ENCODE results near the gene LRRC4C. TPM values are rescaled to one million over a fixed set of nuclear protein-coding genes. Genes with fewer than 3 reads are reported as not detected.

The LRRC4C gene
- total RNA-seq, 6 experiments from 2014 or later, result not detected

DNA sequence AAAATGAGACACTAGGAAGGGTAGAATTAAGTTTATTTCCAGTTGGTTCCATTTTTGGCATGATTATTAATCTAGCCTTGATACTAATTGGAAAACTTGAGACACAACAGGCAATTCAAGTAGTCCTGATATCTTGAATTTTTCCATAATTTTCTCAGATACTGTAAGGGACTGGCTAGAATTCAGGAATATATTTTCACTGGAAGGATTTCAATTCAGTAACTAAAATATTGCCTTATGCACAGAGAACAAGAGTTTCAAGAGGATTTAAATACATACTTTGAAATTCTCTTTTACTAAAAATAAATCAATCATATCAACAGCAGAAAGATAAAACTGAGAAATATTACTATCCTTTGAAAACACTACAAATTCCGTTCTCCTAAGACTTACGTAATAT is 632.9 kb downstream of the LRRC4C start:
- H3K4me1 Mint-ChIP-seq (ENCODE audit: low read depth), result no peaks in the 10 kb centered on the region
- no peak for DNase-seq
- H3K27ac Mint-ChIP-seq, result no peak overlapping the region
- no peaks in the 10 kb centered on the region for H3K27me3 Mint-ChIP-seq (ENCODE audit: insufficient read depth)
- TF ChIP-seq, protein P1, sequence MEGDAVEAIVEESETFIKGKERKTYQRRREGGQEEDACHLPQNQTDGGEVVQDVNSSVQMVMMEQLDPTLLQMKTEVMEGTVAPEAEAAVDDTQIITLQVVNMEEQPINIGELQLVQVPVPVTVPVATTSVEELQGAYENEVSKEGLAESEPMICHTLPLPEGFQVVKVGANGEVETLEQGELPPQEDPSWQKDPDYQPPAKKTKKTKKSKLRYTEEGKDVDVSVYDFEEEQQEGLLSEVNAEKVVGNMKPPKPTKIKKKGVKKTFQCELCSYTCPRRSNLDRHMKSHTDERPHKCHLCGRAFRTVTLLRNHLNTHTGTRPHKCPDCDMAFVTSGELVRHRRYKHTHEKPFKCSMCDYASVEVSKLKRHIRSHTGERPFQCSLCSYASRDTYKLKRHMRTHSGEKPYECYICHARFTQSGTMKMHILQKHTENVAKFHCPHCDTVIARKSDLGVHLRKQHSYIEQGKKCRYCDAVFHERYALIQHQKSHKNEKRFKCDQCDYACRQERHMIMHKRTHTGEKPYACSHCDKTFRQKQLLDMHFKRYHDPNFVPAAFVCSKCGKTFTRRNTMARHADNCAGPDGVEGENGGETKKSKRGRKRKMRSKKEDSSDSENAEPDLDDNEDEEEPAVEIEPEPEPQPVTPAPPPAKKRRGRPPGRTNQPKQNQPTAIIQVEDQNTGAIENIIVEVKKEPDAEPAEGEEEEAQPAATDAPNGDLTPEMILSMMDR (IDR thresholded peaks at IDR 0.05), result no peak
- H3K9me3 Mint-ChIP-seq, result peaks cover 21% of the 10 kb centered on the region
- H3K36me3 Mint-ChIP-seq (ENCODE audit: low read depth), result no peaks in the 10 kb centered on the region
- no peak overlapping the region for H3K4me3 Mint-ChIP-seq

DNA sequence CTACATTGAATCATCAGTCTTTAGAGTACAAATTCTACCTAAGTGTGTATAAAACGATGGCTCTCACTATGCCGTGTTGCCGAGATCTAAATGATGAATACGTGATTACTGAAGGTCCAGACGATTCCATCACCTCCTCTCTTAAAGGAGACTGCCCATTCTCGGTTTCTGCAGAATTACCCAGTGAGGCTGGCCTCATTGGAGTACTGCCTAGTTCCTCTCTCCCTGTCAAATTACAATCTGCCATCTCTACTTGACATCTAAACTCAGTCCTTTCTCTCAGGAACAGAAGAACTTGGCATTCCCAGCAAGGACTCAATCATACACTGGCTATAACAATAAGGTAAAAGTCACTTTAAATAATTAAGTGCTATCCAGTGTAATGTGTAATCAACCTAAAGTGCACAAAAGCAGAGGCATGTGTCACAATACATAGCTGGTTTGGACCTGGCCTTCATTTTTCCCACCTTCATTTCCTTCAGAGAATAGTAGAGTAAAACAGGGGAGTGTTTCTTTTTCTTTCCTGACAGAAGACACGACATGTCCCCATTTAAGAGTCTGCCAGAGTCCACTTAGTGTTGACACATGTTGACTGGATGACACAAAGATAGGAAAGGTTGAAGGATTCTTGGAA is 634.1 kb downstream of the LRRC4C start:
- Mint-ChIP-seq H3K4me3 (no peak overlapping the region), H3K27ac (no peak overlapping the region), H3K27me3 (ENCODE audit: insufficient read depth) (no peaks in the 10 kb centered on the region), H3K9me3 (peaks cover 17% of the 10 kb centered on the region), H3K36me3 (ENCODE audit: low read depth) (no peaks in the 10 kb centered on the region), H3K4me1 (ENCODE audit: low read depth) (no peaks in the 10 kb centered on the region)
- TF ChIP-seq, protein P1 (IDR thresholded peaks at IDR 0.05), result no peak
- DNase-seq, result no peak

DNA sequence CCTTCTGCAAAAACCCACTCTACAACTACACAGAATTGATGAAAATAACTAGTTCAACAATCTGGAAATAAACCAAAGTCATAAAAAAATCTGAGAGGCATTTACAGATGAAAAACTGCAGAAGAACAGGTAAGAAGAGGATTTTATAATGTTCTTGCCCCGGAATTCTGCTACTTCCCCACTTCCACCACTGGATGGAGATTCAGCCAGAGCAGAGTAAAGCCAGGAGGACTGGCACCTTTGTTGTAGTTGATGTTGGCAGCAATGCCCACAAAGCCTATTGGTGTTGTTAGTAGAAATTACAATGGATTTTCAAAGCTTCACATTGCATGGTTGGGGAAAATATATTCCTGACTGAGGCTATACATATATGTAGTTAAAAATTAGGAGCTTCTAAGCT is 640.2 kb downstream of the LRRC4C start:
- Mint-ChIP-seq H3K36me3 (ENCODE audit: low read depth) (no peaks in the 10 kb centered on the region), H3K27ac (no peak overlapping the region), H3K27me3 (ENCODE audit: insufficient read depth) (no peaks in the 10 kb centered on the region), H3K4me1 (ENCODE audit: low read depth) (no peaks in the 10 kb centered on the region), H3K4me3 (no peak overlapping the region), H3K9me3 (peaks cover 27% of the 10 kb centered on the region)
- TF ChIP-seq, protein P1 (IDR thresholded peaks at IDR 0.05), result no peak
- DNase-seq, result no peak

DNA sequence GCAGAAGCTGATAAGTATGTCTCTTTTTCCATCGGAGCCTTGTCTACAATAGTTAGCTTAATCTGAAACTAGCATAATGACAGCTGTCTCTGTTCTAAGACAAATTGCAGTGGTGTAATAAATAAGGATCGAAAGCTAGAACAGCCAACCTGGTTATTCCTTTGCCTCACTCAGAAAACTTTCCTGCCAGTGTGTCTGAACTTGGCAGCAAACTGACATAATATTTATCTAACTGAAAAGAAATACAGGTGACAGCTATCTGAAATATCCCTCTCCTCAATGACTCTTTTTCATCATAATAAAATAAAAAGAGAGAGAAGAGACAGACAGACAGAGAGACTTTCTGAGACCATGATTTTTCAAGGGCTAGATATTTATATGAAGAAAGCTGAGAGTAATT is 642.5 kb downstream of the LRRC4C start:
- TF ChIP-seq, protein P1 (IDR thresholded peaks at IDR 0.05), result no peak
- Mint-ChIP-seq H3K4me3 (no peak overlapping the region), H3K27ac (no peak overlapping the region), H3K36me3 (ENCODE audit: low read depth) (no peaks in the 10 kb centered on the region), H3K9me3 (peaks cover 30% of the 10 kb centered on the region), H3K27me3 (ENCODE audit: insufficient read depth) (no peaks in the 10 kb centered on the region), H3K4me1 (ENCODE audit: low read depth) (no peaks in the 10 kb centered on the region)
- no peak for DNase-seq

DNA sequence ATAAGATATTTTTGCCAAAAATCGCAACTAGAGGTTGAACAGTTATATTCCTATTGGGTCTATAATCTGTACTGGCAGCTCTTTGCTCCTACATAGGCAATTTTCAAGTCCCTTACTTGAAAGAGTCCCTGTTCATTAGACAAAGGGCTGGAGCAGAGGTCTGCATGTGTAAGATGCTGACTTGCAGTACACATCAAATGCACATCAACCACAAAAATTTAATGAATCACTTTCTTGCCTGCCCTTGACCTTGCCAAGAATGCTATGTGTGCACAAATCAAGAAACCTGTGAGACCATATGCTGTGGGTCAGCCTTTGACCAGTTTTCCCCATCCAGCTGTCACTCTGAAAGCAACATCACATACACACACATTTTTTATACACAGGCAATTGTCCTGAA is 661.5 kb downstream of the LRRC4C start:
- no peak for DNase-seq
- Mint-ChIP-seq H3K4me3 (no peak overlapping the region), H3K9me3 (peaks cover 22% of the 10 kb centered on the region), H3K36me3 (ENCODE audit: low read depth) (no peaks in the 10 kb centered on the region), H3K27ac (no peak overlapping the region), H3K4me1 (ENCODE audit: low read depth) (no peaks in the 10 kb centered on the region), H3K27me3 (ENCODE audit: insufficient read depth) (no peaks in the 10 kb centered on the region)
- TF ChIP-seq, protein P1 (IDR thresholded peaks at IDR 0.05), result no peak

DNA sequence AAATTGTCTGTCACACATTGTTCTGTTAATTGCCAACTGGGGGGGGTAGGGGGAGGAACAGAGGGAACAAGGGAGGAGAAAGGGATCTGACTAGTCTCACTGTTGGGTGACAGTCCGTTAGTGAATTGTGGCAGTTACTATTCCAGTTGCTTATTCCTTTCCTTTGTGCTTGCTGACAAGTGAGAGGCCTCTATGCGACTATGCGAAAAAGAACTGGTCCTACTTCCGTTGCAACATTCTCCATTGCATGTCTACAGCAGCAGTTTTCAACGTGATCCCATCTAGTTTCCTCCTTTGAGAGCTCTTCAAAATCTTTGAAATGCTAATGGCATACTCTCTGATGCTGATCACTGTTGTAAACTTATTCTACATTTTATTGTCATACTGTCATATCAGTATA is 672.2 kb downstream of the LRRC4C start:
- H3K4me1 Mint-ChIP-seq (ENCODE audit: low read depth), result no peaks in the 10 kb centered on the region
- TF ChIP-seq, protein P1 (IDR thresholded peaks at IDR 0.05), result no peak
- H3K9me3 Mint-ChIP-seq, result peaks cover 12% of the 10 kb centered on the region
- H3K36me3 Mint-ChIP-seq (ENCODE audit: low read depth), result no peaks in the 10 kb centered on the region
- H3K27ac Mint-ChIP-seq, result no peak overlapping the region
- DNase-seq, result no peak
- H3K4me3 Mint-ChIP-seq, result no peak overlapping the region
- no peaks in the 10 kb centered on the region for H3K27me3 Mint-ChIP-seq (ENCODE audit: insufficient read depth)
